OCI-LY3 (cell line): ENCODE data around the gene FLT1.

Experiments used
- CTCF ChIP-seq: fragments of 200-600, 300-600 bp; sonication (generic); IDR thresholded peaks from 2 replicates; pipeline ENCODE4 v1.5.1; 2014; ENCODE audit warnings: antibody characterized with exemption, low read length, low read depth
- EZH2phosphoT487 ChIP-seq: fragments of 200-600 bp; shearing (Covaris generic); IDR thresholded peaks from 2 replicates; pipeline ENCODE4 v1.6.1; 2018; ENCODE audit warnings: antibody characterized with exemption, mixed run types, low read depth

- no peak for TF ChIP-seq CTCF
- TF ChIP-seq EZH2phosphoT487 = no peak
Observed at GRCh38 chr13:28527629-28528028, 32.7 kb upstream of the FLT1 start.
